ENCODE measurements around the gene PPP1R37.

The PPP1R37 gene

GRCh38 chr19:45173816-45174215 lies 80.8 kb downstream of the PPP1R37 start:
- DNase-seq, result no peak

GRCh38 chr19:45175515-45176345 lies 82.8 kb downstream of the PPP1R37 start:
- DNase-seq, result no peak

- no peak for DNase-seq
Observed at GRCh38 chr19:45177817-45178261, 84.9 kb downstream of the PPP1R37 start, which contains the start of gene TRAPPC6A. Gene TRAPPC6A, minus strand, starts transcription at chr19:45178237. Its CDS starts 19 bp downstream, at chr19:45178218.

- peak; percentile 99 for DNase-seq
Observed at GRCh38 chr19:45178262-45179071, 85.5 kb downstream of the PPP1R37 start, which contains the start of gene BLOC1S3. Gene BLOC1S3, plus strand, starts transcription at chr19:45178784. Its CDS starts 513 bp downstream, at chr19:45179297.

GRCh38 chr19:45179072-45179891 lies 86.3 kb downstream of the PPP1R37 start:
- no peak for DNase-seq

- no peak for DNase-seq
Observed at GRCh38 chr19:45179892-45180370, 87.0 kb downstream of the PPP1R37 start.

GRCh38 chr19:45180936-45181335 lies 88.0 kb downstream of the PPP1R37 start:
- DNase-seq, result no peak

- no peak for DNase-seq
Observed at GRCh38 chr19:45182758-45183157, 89.8 kb downstream of the PPP1R37 start.

- DNase-seq, result no peak
Observed at GRCh38 chr19:45184115-45184514, 91.1 kb downstream of the PPP1R37 start.

GRCh38 chr19:45186509-45187334 lies 93.7 kb downstream of the PPP1R37 start:
- DNase-seq, result no peak

- no peak for DNase-seq
Observed at GRCh38 chr19:45187421-45188100, 94.6 kb downstream of the PPP1R37 start.

- DNase-seq, result no peak
Observed at GRCh38 chr19:45189971-45190370, 97.0 kb downstream of the PPP1R37 start.

GRCh38 chr19:45191375-45191774 lies 98.4 kb downstream of the PPP1R37 start:
- DNase-seq, result no peak

GRCh38 chr19:45195764-45196163 lies 102.8 kb downstream of the PPP1R37 start:
- no peak for DNase-seq
